ENCODE measurements around the gene APOC3.

DNA sequence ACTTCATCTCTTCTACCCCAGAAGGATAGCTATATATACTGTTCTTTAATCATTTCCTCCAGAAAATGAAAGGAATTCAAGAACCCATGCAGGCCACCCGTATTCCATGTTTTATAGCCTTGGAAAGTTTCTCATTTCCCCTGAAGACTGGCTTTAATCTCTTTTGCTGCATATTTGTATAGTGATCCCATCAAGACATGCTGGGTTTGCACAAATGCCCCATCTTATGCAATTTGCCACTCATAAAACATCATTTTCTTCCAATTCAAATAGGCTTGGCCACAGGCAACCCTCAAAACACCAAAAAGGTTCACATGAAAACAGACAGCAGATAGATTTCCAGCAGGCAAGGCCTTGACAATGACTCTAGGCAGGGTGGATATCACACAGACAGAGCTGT, 36.0 kb downstream of the APOC3 start:
- TF ChIP-seq, protein P1, sequence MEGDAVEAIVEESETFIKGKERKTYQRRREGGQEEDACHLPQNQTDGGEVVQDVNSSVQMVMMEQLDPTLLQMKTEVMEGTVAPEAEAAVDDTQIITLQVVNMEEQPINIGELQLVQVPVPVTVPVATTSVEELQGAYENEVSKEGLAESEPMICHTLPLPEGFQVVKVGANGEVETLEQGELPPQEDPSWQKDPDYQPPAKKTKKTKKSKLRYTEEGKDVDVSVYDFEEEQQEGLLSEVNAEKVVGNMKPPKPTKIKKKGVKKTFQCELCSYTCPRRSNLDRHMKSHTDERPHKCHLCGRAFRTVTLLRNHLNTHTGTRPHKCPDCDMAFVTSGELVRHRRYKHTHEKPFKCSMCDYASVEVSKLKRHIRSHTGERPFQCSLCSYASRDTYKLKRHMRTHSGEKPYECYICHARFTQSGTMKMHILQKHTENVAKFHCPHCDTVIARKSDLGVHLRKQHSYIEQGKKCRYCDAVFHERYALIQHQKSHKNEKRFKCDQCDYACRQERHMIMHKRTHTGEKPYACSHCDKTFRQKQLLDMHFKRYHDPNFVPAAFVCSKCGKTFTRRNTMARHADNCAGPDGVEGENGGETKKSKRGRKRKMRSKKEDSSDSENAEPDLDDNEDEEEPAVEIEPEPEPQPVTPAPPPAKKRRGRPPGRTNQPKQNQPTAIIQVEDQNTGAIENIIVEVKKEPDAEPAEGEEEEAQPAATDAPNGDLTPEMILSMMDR (IDR thresholded peaks at IDR 0.05; ENCODE audit: low read depth, low read length) = no peak
- no peak for TF ChIP-seq EZH2phosphoT487 (IDR thresholded peaks at IDR 0.05; ENCODE audit: low read depth)
